GM18505 (cell line): Measurements from ENCODE around the gene C1QL3.

Experiments
- ATAC-seq: cut with Tn5 transposase; IDR thresholded peaks from one replicate; pipeline ENCODE4 v1.9.1; 2021; ENCODE audit not compliant: unreplicated experiment
- POLR2A ChIP-seq: IDR thresholded peaks from 4 replicates; pipeline ENCODE4 v1.6.1; 2011; ENCODE audit warnings: borderline replicate concordance; ENCODE audit not compliant: insufficient read depth, insufficient read length; ENCODE audit errors: extremely low read depth

Gene C1QL3

DNA sequence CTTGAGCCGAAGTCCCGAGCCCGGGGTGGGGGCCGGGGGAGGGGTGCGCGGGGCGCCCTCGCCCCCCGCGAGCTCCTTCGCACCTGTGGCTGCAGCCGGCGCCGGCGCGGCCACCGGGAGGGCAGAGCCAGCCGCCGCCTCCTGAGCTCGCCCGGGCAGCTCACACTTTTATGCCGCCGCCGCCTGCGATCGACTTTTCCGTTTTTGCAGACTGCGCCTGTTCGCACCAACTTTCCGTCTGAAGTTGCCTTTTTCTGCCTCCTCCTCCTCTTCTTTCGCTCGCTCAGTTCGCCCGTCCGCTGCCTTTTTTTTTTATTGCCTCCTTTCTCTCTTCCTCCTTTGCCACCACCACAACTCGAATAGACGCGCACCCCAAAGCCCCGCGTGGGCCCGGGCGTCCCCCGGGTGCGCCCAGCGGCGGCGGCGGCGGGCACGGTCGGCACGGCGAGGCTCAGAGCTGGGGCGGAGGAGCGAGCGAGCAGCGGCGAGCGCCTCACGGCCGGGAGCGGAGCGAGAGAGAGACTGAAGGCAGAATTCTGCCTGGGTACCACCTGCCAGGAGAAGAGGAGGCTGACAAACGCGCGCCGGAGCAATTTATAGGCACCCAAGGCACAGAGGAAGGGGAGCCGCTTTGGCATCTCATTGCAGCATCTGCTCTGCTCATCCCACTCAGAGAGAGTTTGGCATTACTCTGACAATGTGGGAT is at the start of gene C1QL3:
Gene C1QL3, minus strand, starts transcription at position 569 of the 706 bp plus-strand sequence. CDS start 814 bp downstream, outside the sequence.
- TF ChIP-seq POLR2A, result no peak
- ATAC-seq, result peak; percentile 36

GRCh38 chr10:16570731-16571130 is 49.1 kb upstream of the C1QL3 start:
- no peak for TF ChIP-seq POLR2A
- ATAC-seq, result peak; percentile 83

DNA sequence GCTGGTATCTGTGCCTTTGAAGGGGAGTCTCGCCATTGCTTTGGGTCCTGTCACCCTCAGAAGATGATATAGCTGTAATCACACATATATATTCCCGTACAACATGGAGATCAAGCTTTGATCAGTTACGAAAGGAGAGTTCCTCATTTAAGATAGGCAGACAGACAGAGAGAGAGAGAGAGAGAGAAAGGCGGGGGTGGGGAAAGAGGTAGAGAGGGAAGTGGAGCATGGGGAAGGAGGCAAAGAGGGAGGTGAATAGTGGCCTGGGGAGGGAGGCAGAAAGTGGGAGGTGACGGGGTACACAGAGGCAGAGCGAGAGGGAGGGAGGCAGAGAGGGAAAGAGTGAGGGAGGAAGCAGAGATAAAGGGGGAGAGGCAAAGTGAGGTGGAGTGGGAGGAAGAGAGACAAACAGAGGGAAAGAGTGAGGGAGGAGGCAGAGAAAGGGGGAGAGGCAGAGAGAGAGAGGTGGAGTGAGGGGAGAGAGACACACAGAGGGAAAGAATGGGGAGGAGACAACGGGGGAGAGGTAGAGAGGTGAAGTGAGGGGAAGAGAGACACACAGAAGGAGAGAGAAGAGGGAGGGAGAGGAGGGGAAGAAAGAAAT is 44.6 kb upstream of the C1QL3 start:
- no peak for TF ChIP-seq POLR2A
- ATAC-seq, result no peak

- TF ChIP-seq POLR2A, result no peak
- no peak for ATAC-seq
Observed at GRCh38 chr10:16565604-16566003, 43.9 kb upstream of the C1QL3 start.

GRCh38 chr10:16562891-16563290 is 41.2 kb upstream of the C1QL3 start:
- no peak for ATAC-seq
- TF ChIP-seq POLR2A, result no peak

GRCh38 chr10:16559236-16559773 is 37.6 kb upstream of the C1QL3 start:
- no peak for ATAC-seq
- TF ChIP-seq POLR2A, result no peak

DNA sequence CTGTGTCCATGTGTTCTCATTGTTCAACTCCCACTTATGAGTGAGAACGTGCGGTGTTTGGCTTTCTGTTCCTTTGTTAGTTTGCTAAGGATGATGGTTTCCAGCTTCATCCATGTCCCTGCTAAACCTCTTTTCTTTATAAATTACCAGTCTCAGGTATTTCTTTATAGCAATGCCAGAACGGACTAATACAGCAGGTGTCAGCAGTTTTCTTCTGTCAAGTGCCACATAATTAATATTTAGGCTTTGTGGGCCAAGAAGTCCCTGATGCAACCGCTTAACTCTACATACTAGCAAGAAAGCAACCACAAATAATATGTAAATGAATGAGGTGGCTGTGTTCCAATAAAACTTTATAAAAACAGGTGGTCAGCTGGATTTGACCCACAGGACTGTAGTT is 26.3 kb upstream of the C1QL3 start:
- no peak for TF ChIP-seq POLR2A
- no peak for ATAC-seq

- no peak for ATAC-seq
- no peak for TF ChIP-seq POLR2A
Observed at GRCh38 chr10:16545116-16545736, 23.5 kb upstream of the C1QL3 start.

GRCh38 chr10:16544591-16544990 is 22.9 kb upstream of the C1QL3 start:
- no peak for ATAC-seq
- no peak for TF ChIP-seq POLR2A

DNA sequence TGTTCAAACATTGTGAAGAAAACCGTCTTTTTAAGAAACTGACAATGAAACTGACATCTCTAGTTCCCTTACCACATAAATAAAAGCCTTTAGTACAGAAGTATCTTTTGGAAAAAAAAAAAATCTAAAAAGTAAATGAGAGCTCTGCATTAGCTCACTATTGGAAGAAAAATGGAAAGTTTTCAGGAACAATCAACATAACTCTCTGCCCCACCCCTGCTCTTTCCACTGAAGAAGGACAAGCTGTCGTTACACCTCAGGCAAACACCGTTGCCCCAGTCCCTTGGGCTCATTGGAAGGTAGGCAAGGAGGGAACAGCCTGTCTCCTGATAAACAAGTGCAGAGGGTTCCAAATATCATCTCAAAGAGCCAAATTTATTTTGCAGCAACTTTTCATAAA is 22.4 kb upstream of the C1QL3 start:
- no peak for TF ChIP-seq POLR2A
- ATAC-seq, result no peak

GRCh38 chr10:16536155-16536554 is 14.5 kb upstream of the C1QL3 start:
- no peak for ATAC-seq

GRCh38 chr10:16529853-16530252 is 8.2 kb upstream of the C1QL3 start:
- TF ChIP-seq POLR2A, result no peak
- no peak for ATAC-seq

More at GRCh38 chr10:16536155-16536554, 14.5 kb upstream of the C1QL3 start:
- no peak for TF ChIP-seq POLR2A

GRCh38 chr10:16527452-16527851 is 5.8 kb upstream of the C1QL3 start:
- no peak for ATAC-seq
- TF ChIP-seq POLR2A, result no peak

GRCh38 chr10:16520900-16521299 is 779 bp downstream of the C1QL3 start:
- no peak for TF ChIP-seq POLR2A
- peak; percentile 41 for ATAC-seq

- no peak for TF ChIP-seq POLR2A
- ATAC-seq, result peak; percentile 26
Observed at GRCh38 chr10:16519908-16520861, 1.5 kb downstream of the C1QL3 start.
